Islet of Langerhans (tissue), 1 donor: ENCODE results near the gene PYY.

Experiments used
- FAIRE-seq: peaks from one replicate; lab custom pipeline; 2011; peaks lifted over from hg19 to GRCh38; lab: Jason Lieb, UNC

PYY gene

DNA sequence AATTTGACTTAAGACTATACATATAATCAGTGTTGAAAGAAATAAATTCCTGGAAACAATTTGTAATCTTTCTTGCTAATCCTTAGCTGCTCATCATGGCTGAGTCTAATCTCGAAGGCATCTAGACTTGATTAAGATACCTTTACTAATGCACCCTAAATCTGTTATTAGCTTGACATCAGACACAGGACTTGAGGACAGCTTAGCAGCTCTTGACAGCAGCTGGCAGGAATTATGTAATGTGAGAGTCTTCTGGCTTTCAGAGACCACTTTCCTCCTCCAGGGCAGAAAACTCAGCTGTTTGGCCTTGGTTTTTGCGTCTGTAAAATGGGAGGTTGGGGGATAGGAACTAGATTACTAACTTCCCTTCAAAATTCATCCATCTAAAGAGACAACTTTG lies 39.3 kb downstream of the PYY start:
- FAIRE-seq = no peak

DNA sequence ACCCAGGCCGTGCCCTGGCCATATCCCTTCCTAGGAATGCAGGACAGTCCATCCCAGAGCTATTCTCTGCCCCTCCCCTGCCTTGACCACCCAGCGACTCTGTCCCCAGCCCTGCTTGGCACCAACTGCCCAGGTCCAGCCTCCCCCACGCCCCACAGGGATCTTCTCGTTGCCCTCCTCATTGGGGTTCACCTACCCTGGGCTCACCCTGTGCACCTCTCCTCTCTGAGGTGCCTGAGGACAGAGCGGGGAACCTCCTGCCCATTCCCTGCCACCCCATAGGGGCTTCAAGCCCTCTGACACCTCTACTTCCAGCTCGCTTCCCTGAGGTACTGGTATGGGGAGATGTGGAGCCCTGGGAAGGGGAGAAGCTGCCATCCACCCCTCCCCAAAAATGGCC lies 40.2 kb downstream of the PYY start:
- no peak for FAIRE-seq

DNA sequence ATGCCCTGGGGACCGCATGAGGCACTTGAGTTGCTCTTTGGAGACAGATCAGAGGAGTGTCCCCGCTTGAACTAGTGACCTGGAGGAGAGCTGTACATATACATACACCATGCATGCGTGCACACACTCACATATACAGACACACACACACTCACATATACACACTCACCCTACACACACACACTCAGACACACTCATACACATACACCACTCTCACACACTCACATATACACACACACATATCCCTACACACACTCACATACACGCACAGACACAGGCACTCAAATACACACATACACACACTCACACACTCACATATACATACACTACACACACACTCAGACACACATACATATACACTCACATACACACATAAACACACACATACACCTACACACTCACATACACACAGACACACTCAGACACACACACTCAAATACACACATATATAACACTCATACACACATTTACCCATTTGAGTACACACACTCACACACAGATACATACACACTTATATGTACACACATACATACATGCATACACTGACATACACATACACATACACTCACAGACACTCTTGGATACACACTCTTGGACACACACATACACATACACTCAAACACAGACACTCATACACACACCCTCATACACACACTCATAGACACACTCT lies 41.0 kb downstream of the PYY start:
- no peak for FAIRE-seq

DNA sequence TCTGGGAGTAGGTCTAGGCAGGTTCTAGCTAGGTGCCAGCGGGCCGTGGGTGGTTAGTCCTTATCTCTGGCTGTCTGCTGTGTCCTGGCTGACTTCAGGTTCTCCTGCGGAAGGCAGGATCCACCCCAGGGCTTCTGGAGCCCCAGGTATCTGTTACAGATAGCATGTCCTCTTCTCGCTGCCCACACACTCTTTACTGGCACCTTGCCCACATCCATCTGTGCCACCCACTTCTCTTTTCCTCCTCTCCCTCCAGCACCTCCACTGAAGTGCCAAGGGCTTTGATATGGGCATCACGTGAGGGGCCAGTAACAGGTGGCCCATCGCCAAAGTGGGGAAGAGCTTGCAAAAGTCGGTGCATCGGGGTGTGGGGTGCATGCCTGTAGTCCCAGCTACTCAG lies 41.8 kb downstream of the PYY start:
- no peak for FAIRE-seq

DNA sequence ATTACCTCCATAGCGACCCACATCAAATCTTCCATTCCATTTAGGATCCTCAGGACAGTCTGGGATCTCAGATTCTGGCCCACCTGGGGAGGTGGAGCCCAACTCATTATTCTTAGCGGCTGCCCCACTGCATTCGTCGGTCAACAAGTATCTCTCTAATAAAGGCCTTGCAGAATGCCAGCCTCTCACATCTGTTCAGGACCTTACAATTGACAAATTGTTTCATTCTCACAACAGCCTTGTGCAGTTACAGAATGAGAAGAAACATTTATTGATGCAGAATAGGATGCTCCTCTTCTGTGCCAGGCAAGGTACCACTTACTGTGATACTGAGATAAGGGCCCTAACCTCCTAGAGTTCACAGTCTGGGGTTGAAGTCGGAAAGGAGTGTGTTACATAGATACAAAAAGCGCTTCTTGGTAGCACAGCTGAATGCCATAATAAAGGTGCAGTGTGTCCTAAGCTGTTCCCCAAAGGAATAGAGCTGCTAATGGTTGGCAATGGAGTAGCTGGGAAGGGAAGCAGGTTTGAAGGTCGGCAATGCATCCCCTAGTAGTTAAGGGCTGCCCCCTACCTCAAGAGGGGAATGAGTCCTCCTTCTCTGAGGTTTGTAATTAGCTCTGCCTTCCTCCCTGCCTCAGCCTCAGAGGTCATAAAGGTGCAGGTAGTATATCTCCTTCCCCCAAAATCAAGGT lies 44.1 kb downstream of the PYY start:
- FAIRE-seq = no peak

DNA sequence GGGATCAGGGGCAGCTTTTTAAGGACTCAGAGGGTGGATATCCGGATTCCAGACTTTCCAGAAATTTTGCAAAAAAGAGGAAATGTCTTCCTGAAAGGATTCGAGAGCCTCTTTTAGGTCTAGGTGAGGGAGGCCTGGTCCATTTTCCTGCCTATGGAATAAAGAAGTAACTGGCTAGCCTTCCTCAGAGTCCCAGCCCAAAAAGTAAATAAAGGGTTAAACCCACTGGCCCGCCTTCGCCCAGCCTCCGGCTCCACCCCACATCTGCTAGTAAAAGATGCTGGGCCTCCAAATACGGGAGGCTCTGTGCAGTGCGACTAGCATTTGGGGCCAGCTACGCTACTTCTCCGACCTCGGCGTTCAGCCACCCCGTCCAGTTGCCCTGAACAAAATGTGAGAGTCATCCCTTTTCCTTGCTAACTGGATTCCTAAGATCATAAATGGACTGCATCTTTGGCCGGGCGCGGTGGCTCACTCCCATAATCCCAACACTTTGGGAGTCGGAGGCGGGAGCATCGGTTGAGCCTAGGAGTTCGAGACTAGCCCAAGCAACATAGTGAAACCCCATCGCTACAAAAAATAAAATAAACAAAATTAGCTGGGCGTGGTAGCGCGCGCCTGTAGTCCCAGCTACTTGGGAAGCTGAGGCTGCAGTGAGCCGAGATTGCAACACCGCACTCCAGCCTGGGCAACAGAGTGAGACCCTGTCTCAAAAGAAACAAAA lies 45.6 kb downstream of the PYY start:
- peak; percentile 65 for FAIRE-seq

DNA sequence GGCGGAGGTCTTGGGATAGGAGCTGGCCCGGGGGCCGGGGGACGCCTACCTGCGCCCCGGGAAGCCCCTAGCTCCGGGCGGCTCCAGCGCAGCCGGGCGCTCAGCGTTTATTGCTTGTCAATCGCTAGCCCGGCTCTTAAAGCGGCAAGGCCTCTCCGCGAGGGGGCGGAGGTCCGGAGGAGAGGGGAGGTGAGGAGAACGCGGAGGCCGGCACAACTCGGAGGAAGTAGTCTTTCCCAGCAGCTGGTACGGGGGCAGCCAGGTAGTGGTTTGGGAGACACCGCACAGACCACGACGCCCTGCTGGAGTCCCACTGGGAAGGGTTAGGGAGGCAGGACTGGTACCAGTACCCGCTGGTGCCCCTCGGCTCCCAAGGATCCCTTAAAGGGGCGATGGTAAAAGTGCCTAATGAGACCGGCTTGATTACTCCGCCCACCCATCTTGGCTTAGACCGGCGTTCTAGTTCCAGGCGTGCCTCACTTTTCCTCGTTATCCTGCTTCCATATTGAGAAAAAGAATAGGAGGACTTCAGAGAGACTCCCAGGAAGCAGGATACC lies 46.2 kb downstream of the PYY start, which contains the start of gene MPP2:
Gene MPP2 (minus strand): TSS at position 112 of the 557 bp plus-strand sequence. CDS start 3,076 bp downstream, outside the sequence.
- no peak for FAIRE-seq

DNA sequence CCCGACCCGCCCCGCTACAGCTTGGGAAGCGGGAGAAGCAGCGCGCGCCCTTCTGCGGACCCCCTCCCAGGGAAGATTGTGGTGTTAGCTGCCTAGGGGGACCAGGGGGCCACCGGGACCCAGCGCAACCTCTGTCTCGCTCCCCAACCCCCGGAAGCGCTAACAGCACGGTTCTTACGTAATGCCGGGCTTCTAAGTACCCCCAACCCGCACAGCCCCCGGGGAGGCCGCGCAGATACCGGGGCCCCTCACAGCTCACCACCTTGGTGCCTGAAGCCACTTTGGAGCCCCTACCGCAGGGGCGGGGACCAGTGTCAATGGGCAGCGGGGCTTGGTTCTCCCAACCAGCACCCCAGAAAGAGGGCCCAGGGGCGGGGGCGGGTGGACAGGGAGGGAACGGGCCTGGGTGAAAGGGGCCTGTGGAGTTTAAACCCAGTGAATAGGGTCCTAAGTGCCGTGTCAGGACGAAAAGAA lies 46.8 kb downstream of the PYY start:
- FAIRE-seq = no peak

DNA sequence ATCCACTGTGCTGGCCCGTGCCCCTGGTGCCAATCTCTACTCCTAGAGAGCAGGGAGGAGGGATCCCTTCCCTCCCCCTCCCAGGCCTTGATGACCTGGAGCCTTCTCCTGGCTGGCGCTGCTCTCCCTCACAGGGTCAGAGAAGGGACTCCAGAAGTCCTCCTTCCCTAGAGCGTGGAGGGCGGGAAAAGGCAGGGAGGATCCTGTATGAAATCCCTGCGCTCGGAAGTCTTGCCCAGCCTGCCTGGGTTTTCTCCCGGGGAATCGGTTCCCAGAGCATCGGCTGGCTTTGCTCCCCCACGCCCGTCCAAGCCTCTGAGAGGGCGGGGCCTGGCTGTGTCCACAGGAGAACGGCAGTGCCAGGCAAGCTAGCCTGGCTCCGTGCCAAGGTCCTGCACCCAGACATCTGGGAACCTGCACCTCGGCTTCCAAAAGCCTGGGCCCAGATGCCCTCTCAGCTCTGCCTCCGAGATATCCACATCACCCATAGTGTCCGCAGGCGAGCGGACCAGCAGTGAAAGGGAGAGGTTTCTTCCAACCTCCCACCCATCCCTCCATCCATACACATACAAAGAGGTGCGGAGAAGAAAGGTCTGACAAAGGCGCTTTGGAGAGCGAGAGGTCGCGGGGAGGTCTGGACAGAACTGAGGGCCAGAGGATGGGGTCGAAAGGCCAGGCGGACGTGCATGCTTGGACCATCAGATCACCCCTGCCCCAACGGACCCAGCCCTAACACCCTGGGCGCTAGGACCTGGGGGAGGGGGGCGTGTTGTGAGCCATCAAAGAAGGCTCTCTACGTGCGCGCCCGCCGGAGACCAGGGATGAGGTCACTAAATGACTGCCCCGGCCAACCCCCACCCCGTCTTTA lies 47.5 kb downstream of the PYY start:
- FAIRE-seq = no peak

DNA sequence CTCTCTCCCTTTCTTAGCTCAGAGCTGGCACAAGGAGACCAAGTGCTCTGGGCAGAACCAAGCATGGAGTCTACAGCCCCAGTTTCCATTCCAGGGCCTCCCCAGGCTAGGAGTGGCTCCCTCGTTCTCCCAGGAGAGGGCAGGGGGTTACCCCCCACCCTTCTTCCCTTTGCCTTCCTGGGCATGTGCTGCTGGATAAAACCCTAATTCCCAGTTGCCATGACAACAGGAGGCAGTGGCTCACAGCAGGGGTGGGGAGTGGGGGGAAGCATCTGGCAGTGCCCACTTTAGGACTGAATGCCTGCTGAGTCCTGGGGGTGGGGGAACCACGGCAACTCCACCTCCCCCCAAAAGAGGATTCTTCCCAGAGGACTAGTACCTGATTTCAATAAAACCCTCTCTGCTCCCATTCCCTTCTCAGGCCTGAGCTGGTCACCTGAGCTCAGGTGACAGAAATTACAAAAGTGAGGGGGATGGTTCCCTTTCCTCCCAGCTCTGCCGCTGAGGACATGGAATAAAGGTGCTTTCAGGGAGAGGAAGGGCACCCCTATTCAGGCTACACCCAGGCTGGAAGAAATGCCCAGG lies 48.2 kb downstream of the PYY start:
- FAIRE-seq = no peak
